ENCODE measurements around the gene DNLZ. TPM values are rescaled to one million over a fixed set of nuclear protein-coding genes. Genes with fewer than 3 reads are reported as not detected.

DNLZ gene
- total RNA-seq, 3 donors from 2014 or later: 9.3 to 17.1 (median 10.8) TPM

GRCh38 chr9:136342181-136343120, 21.1 kb downstream of the DNLZ start:
- no peaks in the 10 kb centered on the region for H3K36me3 ChIP-seq (ENCODE audit: low read depth)
- H3K9me3 ChIP-seq: no peaks in the 10 kb centered on the region
- peak; percentile 84 to 92 (median 88) for DNase-seq
- ATAC-seq: peak; percentile 84
- intact Hi-C loops (cut with DNase I, micrococcal nuclease): no loop called here
- peaks cover 18% of the 10 kb centered on the region for H3K4me1 ChIP-seq (ENCODE audit: low read depth)
- H3K4me3 ChIP-seq: no peak overlapping the region
- no peak for TF ChIP-seq CTCF (IDR thresholded peaks at IDR 0.05)

GRCh38 chr9:136341769-136342168, 21.8 kb downstream of the DNLZ start:
- no peaks in the 10 kb centered on the region for H3K9me3 ChIP-seq
- no peak overlapping the region for H3K4me3 ChIP-seq
- H3K36me3 ChIP-seq (ENCODE audit: low read depth): no peaks in the 10 kb centered on the region
- intact Hi-C loops (cut with DNase I, micrococcal nuclease): no loop called here
- ATAC-seq (no peak), DNase-seq (no peak)
- no peak for TF ChIP-seq CTCF (IDR thresholded peaks at IDR 0.05)
- peaks cover 18% of the 10 kb centered on the region for H3K4me1 ChIP-seq (ENCODE audit: low read depth)

- intact Hi-C loops (cut with DNase I, micrococcal nuclease): no loop called here
- DNase-seq: no peak
- ATAC-seq: no peak
- no peak for TF ChIP-seq CTCF (IDR thresholded peaks at IDR 0.05)
- H3K4me1 ChIP-seq (ENCODE audit: low read depth): peaks cover 18% of the 10 kb centered on the region
- no peaks in the 10 kb centered on the region for H3K9me3 ChIP-seq
- H3K36me3 ChIP-seq (ENCODE audit: low read depth): no peaks in the 10 kb centered on the region
- no peak overlapping the region for H3K4me3 ChIP-seq
These were observed 22.4 kb downstream of the DNLZ start for GRCh38 chr9:136341042-136341655.

- Histone ChIP-seq H3K4me3 (no peak overlapping the region), H3K36me3 (ENCODE audit: low read depth) (no peaks in the 10 kb centered on the region), H3K9me3 (no peaks in the 10 kb centered on the region), H3K4me1 (ENCODE audit: low read depth) (peaks cover 13% of the 10 kb centered on the region)
- no peak for ATAC-seq
- no peak for TF ChIP-seq CTCF (IDR thresholded peaks at IDR 0.05)
- no peak for DNase-seq
- intact Hi-C loops (cut with DNase I, micrococcal nuclease): no loop called here
These were observed 23.0 kb downstream of the DNLZ start for GRCh38 chr9:136340356-136341041.

GRCh38 chr9:136339958-136340310, 23.6 kb downstream of the DNLZ start:
- Histone ChIP-seq H3K9me3 (no peaks in the 10 kb centered on the region), H3K36me3 (ENCODE audit: low read depth) (no peaks in the 10 kb centered on the region), H3K4me3 (no peak overlapping the region), H3K4me1 (ENCODE audit: low read depth) (peaks cover 11% of the 10 kb centered on the region)
- ATAC-seq (no peak), DNase-seq (no peak)
- TF ChIP-seq CTCF (IDR thresholded peaks at IDR 0.05): no peak
- intact Hi-C loops (cut with DNase I, micrococcal nuclease): no loop called here
